ENCODE results near the gene SSH3. TPM values are rescaled to one million over a fixed set of nuclear protein-coding genes. Genes with fewer than 3 reads are reported as not detected.
A peak's percentile ranks its signal among the peaks of the same experiment; 100 is the strongest.

The SSH3 gene
- total and polyA plus RNA-seq, 2 of the 8 experiments (the other 6 are each of a cell fraction or from before 2014, with no cell fraction given) = 16.9 to 19.8 TPM

- TF ChIP-seq TAF1 (IDR thresholded peaks at IDR 0.05; ENCODE audit: low read depth, low read length) = no peak
- TF ChIP-seq HDAC6 (IDR thresholded peaks at IDR 0.05; ENCODE audit: low read depth, low read length) = no peak
- TF ChIP-seq SIN3A (conservative IDR thresholded peaks at IDR 0.05 in 1 of 2, IDR thresholded peaks at IDR 0.05 in 1 of 2; ENCODE audit: low read depth in 1 of 2, low read length in 2 of 2) = peak in 1 of 2 experiments; percentile 49; a peak in 1 of 4 replicates
- no peaks in the 10 kb centered on the region for H3K9me3 ChIP-seq (ENCODE audit: insufficient read depth in 2 of 2, low read depth in 1 of 2, low read length in 1 of 2)
- H3K27me3 ChIP-seq (replicated peaks in 1 of 4; ENCODE audit: control insufficient read depth in 3 of 4, extremely low read depth in 1 of 4, insufficient read depth in 3 of 4, low read length in 3 of 4) = no peaks in the 10 kb centered on the region
- H3K18ac ChIP-seq (ENCODE audit: extremely low read depth, low read length) = peak overlapping the region; percentile 48
- H3K79me2 ChIP-seq (ENCODE audit: control insufficient read depth in 1 of 2, insufficient read depth in 2 of 2, low read length in 2 of 2) = no peaks in the 10 kb centered on the region; a peak in 1 of 4 replicates
- H3K79me1 ChIP-seq (ENCODE audit: low read depth, low read length) = no peaks in the 10 kb centered on the region; the same call in 1 of the 2 replicates
- no peak overlapping the region for H2BK120ac ChIP-seq (replicated peaks; ENCODE audit: low read depth, low read length)
- DNase-seq (ENCODE audit: low read depth in 1 of 2, low spot score in 2 of 2) (peak in 1 of 2 experiments; percentile 64), FAIRE-seq (no peak)
- WGBS, 2 experiments (ENCODE audit: extremely low coverage in 1 of 2, insufficient coverage in 1 of 2, insufficient read length in 1 of 2, insufficient replicate concordance in 2 of 2, low coverage in 1 of 2, low lambda C conversion rate in 2 of 2, missing lambda C conversion rate in 1 of 2) = 61% methylated on average over 26 of the region's 36 CpGs; no CpG with 5 or more reads in 1 of the 2 experiments
- H4K20me1 ChIP-seq (replicated peaks in 1 of 2; ENCODE audit: control insufficient read depth in 1 of 2, insufficient read depth in 2 of 2, low read length in 2 of 2) = peaks cover 0 to 4% of the 10 kb centered on the region in 2 experiments
- ChIA-PET CTCF (ENCODE audit: partially characterized antibody) (interaction anchor here (0.5 to 5.9 kb wide), 11 partner anchors 11 to 236 kb away, joined by 3 to 47 read pairs (median 6); partner anchors contain the start of gene SSH3), POLR2A (ENCODE audit: partially characterized antibody) (interaction anchor here (1.4 to 7.9 kb wide), 6 partner anchors 11 to 50 kb away, joined by 3 to 106 read pairs (median 18); partner anchors contain the start of genes GRK2 and SSH3)
- H3K36me3 ChIP-seq (ENCODE audit: control insufficient read depth in 2 of 4, insufficient read depth in 4 of 4, low read length in 3 of 4) = peaks cover 2 to 17% (median 4%) of the 10 kb centered on the region in 4 experiments; a peak in 5 of 8 replicates
- 0 out of 2 replicates have a peak overlapping the region, but pooled peaks have one; percentile 50 for H2BK12ac ChIP-seq (ENCODE audit: low read depth, low read length)
- H4K5ac ChIP-seq (ENCODE audit: insufficient read length, low read depth, low read length) = peak overlapping the region; percentile 48
- H4K8ac ChIP-seq (ENCODE audit: extremely low read depth, insufficient read depth, low read length) = no peak overlapping the region; the same call in 1 of the 2 replicates
- no peak overlapping the region for H3K27ac ChIP-seq (ENCODE audit: low read depth, low read length)
- no peak overlapping the region for H3K23ac ChIP-seq (ENCODE audit: insufficient read length)
- H3K4ac ChIP-seq (replicated peaks; ENCODE audit: insufficient read length, low read depth, low read length) = peak overlapping the region; percentile 85
- H2AFZ ChIP-seq (ENCODE audit: low read length) = no peak overlapping the region
- peak overlapping the region in 2 of 4 experiments; percentile 48 to 58; a peak in 4 of 7 replicates for H3K9ac ChIP-seq (replicated peaks in 1 of 4; ENCODE audit: extremely low read depth in 1 of 4, low read depth in 3 of 4, low read length in 3 of 4)
- no peak overlapping the region for H4K91ac ChIP-seq (replicated peaks; ENCODE audit: insufficient read length, low read length)
- no peak overlapping the region for H3K56ac ChIP-seq (replicated peaks; ENCODE audit: insufficient read length, low read depth, low read length)
- H3K4me2 ChIP-seq (ENCODE audit: insufficient read depth in 1 of 2, low read depth in 2 of 2, low read length in 2 of 2) = peak overlapping the region; percentile 74 to 99
- no peak overlapping the region for H2BK20ac ChIP-seq (ENCODE audit: low read length)
- H2BK5ac ChIP-seq (ENCODE audit: low read depth, low read length) = no peak overlapping the region
- peaks cover 0 to 18% (median 11%) of the 10 kb centered on the region in 4 experiments; a peak in 6 of 7 replicates for H3K4me1 ChIP-seq (replicated peaks in 1 of 4; ENCODE audit: control insufficient read depth in 3 of 4, insufficient read depth in 4 of 4, low read length in 3 of 4)
- no peak overlapping the region for H3K14ac ChIP-seq (ENCODE audit: insufficient read length)
- H3K23me2 ChIP-seq (ENCODE audit: low read depth, low read length) = peaks cover 7% of the 10 kb centered on the region; the same call in 1 of the 2 replicates
- no peak overlapping the region for H2AK5ac ChIP-seq (ENCODE audit: low read depth, low read length)
- H2BK15ac ChIP-seq (ENCODE audit: low read length) = peak overlapping the region; percentile 61; the same call in 1 of the 2 replicates
- peak overlapping the region; percentile 50 to 65 (median 57) for H3K4me3 ChIP-seq (ENCODE audit: extremely low read depth in 1 of 4, insufficient read depth in 2 of 4, low read depth in 3 of 4, low read length in 4 of 4)
Measured at GRCh38 chr11:67289651-67290479, 13.5 kb upstream of the SSH3 start.
